ENCODE measurements around the gene KLRG1.

The KLRG1 gene

GRCh38 chr12:9040484-9041186, 51.3 kb downstream of the KLRG1 start:
- DNase-seq (ENCODE audit: low read depth in 1 of 2, low spot score in 1 of 2): no peak

GRCh38 chr12:9041321-9041720, 52.0 kb downstream of the KLRG1 start:
- no peak for DNase-seq (ENCODE audit: low read depth in 1 of 2, low spot score in 1 of 2)

- DNase-seq (ENCODE audit: low read depth in 1 of 2, low spot score in 1 of 2): no peak
These were observed 54.4 kb downstream of the KLRG1 start for GRCh38 chr12:9043766-9044165.

- no peak for DNase-seq (ENCODE audit: low read depth in 1 of 2, low spot score in 1 of 2)
These were observed 57.8 kb downstream of the KLRG1 start for GRCh38 chr12:9047105-9047504.

- no peak for DNase-seq (ENCODE audit: low read depth in 1 of 2, low spot score in 1 of 2)
These were observed 59.6 kb downstream of the KLRG1 start for GRCh38 chr12:9048930-9049329.

GRCh38 chr12:9049520-9050133, 60.3 kb downstream of the KLRG1 start:
- DNase-seq (ENCODE audit: low read depth in 1 of 2, low spot score in 1 of 2): no peak

GRCh38 chr12:9050521-9051157, 61.3 kb downstream of the KLRG1 start:
- DNase-seq (ENCODE audit: low read depth in 1 of 2, low spot score in 1 of 2): no peak

GRCh38 chr12:9051158-9051550, 61.8 kb downstream of the KLRG1 start:
- DNase-seq (ENCODE audit: low read depth in 1 of 2, low spot score in 1 of 2): no peak

- DNase-seq (ENCODE audit: low read depth in 1 of 2, low spot score in 1 of 2): no peak
These were observed 63.3 kb downstream of the KLRG1 start for GRCh38 chr12:9052610-9053009.
